ENCODE data around the gene RASA2.

RASA2 gene

DNA sequence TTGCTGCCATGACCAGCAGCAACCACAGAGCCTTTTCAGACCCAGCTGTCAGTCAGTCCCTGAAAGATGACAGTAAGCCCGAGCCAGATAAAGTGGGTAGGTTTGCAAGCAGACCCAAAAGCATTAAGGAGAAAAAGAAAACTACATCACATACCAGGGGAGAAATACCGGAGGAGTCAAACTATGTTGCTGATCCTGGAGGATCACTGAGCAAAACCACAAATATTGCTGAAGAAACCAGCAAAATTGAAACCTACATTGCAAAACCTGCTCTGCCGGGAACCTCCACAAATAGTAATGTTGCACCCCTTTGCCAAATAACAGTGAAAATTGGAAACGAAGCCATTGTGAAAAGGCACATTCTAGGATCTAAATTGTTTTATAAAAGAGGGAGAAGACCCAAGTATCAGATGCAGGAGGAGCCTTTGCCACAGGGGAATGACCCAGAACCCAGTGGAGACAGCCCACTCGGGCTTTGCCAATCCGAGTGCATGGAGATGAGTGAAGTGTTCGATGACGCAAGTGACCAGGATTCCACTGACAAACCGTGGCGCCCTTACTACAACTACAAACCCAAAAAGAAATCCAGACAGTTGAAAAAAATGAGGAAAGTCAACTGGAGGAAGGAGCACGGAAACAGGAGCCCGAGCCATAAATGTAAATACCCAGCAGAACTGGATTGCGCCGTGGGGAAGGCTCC is 42.1 kb upstream of the RASA2 start:
- no peak overlapping the region for H3K4me3 ChIP-seq (replicated peaks; ENCODE audit: low read depth, low read length)
- no peak for DNase-seq (ENCODE audit: extremely low read depth, low read depth)
- TF ChIP-seq, protein P1, sequence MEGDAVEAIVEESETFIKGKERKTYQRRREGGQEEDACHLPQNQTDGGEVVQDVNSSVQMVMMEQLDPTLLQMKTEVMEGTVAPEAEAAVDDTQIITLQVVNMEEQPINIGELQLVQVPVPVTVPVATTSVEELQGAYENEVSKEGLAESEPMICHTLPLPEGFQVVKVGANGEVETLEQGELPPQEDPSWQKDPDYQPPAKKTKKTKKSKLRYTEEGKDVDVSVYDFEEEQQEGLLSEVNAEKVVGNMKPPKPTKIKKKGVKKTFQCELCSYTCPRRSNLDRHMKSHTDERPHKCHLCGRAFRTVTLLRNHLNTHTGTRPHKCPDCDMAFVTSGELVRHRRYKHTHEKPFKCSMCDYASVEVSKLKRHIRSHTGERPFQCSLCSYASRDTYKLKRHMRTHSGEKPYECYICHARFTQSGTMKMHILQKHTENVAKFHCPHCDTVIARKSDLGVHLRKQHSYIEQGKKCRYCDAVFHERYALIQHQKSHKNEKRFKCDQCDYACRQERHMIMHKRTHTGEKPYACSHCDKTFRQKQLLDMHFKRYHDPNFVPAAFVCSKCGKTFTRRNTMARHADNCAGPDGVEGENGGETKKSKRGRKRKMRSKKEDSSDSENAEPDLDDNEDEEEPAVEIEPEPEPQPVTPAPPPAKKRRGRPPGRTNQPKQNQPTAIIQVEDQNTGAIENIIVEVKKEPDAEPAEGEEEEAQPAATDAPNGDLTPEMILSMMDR (IDR thresholded peaks at IDR 0.05; ENCODE audit: low read depth, low read length, missing control alignments), result no peak

DNA sequence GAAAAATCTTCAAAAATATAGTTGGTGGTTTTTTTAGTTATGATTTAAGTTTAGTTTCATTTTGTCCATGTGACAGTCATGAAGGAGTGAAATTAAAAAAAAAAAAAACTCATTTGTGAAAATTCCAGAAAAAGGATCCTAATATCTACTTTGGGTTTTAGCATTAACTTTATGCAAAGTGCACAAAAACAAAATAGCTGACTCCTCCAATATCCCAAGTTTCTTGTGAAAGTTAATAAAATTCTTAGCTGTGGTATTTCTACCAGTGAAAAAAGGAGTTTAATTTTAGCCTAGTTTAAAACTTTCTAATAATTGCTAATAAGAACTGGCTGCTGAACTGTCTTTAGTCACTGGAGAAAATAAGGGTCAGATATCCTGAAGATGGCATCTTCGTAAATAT is 40.8 kb upstream of the RASA2 start:
- TF ChIP-seq, protein P1 (IDR thresholded peaks at IDR 0.05; ENCODE audit: low read depth, low read length, missing control alignments), result no peak
- no peak for DNase-seq (ENCODE audit: extremely low read depth, low read depth)
- no peak overlapping the region for H3K4me3 ChIP-seq (replicated peaks; ENCODE audit: low read depth, low read length)

DNA sequence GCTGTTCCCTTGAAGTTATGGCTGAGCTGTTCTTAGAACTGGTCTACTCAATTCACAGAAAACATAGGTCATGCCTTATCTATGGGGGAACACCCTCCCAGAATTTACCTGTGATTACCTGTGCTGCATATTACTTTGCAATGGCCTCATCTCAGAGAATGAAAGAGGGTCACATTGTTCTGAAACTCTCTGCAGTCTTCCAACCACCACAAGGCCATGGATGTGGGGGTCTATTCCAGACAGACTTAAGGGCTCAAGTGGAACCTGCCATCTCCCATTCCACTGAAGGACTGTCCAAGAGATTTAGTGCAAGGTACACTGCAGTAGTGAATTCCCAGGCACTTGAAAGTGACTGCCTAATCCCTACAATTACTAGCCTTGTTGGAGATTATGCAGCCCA is 40.1 kb upstream of the RASA2 start:
- no peak for DNase-seq (ENCODE audit: extremely low read depth, low read depth)
- TF ChIP-seq, protein P1 (IDR thresholded peaks at IDR 0.05; ENCODE audit: low read depth, low read length, missing control alignments), result no peak
- no peak overlapping the region for H3K4me3 ChIP-seq (replicated peaks; ENCODE audit: low read depth, low read length)

DNA sequence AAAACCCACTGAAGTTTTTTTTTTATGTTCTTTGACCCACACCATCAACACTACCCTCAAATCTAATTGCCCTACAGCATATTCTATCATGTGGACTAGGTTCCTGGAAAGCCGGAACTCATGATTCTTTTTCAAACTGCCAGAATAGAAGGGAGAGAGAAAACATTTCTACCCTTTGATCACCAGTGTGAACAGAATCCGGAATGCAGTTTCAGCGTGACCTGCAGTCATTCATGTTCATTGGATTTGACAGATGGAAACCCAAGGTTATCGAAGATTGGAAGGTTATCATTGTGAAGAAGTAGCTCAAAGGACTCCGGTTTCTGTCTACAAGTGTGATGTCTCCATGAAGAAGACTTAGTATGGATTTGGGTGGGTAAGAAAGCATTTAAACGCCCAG is 39.4 kb upstream of the RASA2 start:
- DNase-seq (ENCODE audit: extremely low read depth, low read depth), result no peak
- H3K4me3 ChIP-seq (replicated peaks; ENCODE audit: low read depth, low read length), result no peak overlapping the region
- TF ChIP-seq, protein P1 (IDR thresholded peaks at IDR 0.05; ENCODE audit: low read depth, low read length, missing control alignments), result no peak

DNA sequence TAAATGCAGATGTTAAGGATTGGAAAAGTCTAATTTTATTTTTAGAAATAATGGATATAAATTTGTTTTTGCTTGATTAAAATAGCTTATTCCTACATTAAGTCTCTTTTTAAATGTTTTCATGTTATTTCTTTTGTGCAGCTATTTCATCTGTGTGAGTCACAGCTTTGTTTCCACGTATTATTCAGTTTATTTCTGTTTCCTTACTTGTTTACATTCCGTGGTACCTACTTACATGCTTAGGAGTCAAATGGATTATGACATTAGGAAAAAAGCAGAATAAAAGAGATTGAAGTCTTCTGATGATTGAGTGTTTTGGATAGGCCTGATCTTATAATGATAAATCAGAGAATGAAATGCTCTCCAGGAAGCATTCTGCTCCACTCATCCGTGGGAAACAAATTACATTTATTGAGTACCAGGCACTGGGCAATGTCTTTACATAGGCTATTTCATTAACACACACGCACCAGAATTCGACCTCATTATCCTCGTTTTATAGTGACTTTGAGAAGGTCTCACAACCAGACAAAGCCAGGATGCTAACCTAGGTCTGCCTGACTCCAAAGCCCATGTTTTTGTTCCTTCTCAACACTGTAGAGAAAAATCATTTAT is 38.1 kb upstream of the RASA2 start:
- no peak for DNase-seq (ENCODE audit: extremely low read depth, low read depth)
- no peak overlapping the region for H3K4me3 ChIP-seq (replicated peaks; ENCODE audit: low read depth, low read length)
- TF ChIP-seq, protein P1 (IDR thresholded peaks at IDR 0.05; ENCODE audit: low read depth, low read length, missing control alignments), result no peak

DNA sequence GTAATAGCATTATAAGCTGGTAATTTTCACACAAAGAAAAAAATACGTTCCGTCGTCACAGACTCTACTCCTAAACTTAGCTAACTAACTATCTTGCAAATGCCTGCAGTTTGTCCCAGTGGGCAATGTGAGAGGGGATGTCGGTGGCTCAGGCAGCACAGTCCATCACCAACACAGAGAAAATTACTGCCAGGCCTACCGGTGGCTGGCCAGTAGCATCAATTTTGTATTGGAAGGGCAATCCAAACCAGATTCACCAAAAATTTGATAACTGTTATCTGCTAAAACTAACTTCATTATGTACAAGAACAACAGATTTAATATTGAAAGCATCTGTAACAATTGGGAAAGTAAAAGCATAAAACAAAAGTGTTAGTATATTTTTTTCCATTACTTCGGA is 37.4 kb upstream of the RASA2 start:
- no peak for DNase-seq (ENCODE audit: extremely low read depth, low read depth)
- TF ChIP-seq, protein P1 (IDR thresholded peaks at IDR 0.05; ENCODE audit: low read depth, low read length, missing control alignments), result no peak
- no peak overlapping the region for H3K4me3 ChIP-seq (replicated peaks; ENCODE audit: low read depth, low read length)

Data from HFF-Myc (cell line).